ENCODE data around the gene CALML6.
A peak's percentile ranks its signal among the peaks of the same experiment; 100 is the strongest.

Gene CALML6

DNA sequence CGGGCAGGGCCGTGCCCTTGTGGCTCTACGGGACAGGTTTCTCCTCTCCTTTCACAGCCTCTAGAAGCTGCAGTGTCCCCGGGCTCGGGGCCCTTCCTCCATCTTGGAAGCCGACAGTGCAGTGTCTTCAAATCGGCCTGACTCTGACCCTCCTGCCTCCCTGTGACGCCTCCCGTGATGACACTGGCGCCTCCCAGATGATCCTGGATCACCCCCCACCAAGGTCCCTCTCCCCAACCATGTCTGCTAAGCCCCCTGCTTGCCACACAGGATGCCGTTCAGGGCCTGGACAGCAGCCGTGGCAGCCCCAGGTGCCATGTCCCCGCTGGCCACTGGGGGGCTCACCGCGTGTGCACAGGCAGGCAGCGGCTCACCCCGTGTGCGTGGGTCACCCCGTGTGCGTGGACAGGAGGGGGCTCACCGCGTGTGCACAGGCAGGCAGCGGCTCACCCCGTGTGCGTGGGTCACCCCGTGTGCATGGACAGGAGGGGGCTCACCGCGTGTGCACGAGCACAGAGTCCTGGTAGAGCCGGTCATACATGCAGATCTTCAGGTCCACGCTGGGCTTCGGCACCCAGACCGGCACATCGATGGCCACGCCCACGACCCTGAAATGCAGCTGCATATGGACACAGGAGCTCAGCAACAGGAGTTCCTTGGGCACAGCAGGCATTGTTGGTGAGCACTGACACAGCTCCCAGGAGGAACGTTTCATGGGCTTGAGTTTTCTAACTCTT is 28.9 kb downstream of the CALML6 start:
- DNase-seq (ENCODE audit: insufficient read length, low spot score) (peak; percentile 62), FAIRE-seq (no peak)
- TF ChIP-seq POLR2A (IDR thresholded peaks at IDR 0.05; ENCODE audit: low read depth, low read length), result no peak

DNA sequence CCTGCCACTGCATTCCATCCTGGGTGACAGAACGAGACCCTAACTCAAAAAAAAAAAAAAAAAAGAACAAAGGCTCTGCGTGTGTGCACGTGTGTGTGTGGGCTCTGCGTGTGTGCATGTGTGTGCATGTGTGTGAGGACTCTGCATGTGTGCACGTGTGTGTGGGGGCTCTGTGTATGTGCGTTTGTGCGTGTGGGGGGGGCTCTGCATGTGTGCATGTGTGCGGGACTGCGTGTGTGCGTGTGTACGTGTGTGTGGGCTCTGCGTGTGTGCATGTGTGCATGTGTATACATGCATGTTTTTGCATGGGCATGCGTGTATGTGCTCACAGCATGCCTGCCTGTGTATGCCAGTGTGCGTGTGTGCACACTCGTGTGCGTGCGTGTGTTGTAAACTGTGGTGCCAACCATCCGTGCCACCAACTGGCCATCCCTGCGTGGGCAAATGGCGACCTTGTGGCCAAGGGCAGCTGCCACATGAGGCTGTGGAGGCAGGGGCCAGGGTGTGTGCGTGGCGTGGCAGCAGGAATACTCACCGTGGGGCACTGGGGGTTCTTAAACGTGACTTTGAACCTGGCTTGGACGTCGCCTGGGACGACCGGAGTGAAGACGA is 30.8 kb downstream of the CALML6 start:
- FAIRE-seq, result no peak
- TF ChIP-seq POLR2A (IDR thresholded peaks at IDR 0.05; ENCODE audit: low read depth, low read length), result no peak
- no peak for DNase-seq (ENCODE audit: insufficient read length, low spot score)

DNA sequence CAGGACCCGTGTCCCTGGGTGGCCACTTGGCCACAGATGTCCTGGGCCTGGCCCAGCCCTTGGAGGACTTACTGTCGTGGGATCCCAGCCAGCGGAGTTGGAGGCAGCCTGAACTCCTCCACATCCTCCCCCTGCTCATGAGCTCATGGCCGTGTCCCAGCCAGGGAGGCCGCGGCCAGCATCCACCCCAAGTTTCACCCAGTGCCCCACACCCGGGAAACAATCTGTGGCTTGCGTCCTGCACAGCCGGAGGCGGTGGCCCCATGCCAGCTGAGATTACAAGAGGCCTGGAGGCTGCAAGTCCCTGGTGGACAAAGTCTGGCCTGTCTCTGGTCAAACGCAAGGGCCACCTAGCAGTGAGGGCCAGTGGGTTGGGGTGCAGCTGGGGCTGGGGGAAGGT is 31.5 kb downstream of the CALML6 start:
- no peak for DNase-seq (ENCODE audit: insufficient read length, low spot score)
- no peak for TF ChIP-seq POLR2A (IDR thresholded peaks at IDR 0.05; ENCODE audit: low read depth, low read length)
- no peak for FAIRE-seq

DNA sequence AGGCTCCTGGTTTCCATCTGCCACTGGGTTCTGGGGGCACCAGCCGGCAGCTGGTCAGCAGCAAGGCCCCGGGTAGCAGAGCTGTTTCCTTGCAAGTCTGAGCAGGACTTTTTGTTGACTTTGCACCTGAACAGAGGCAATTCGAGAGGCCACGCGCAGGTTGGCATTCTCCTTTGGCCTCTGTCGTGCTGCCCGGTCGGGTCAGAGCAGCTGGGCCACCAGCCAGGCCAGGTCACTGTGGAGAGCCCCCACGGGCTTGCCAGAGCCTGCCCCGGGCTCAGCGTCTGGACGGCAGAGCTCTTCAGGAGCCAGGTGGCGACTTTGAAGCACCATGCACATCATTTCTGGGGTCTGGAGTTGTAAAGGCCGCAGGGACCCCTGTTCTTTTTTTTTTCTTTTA is 32.4 kb downstream of the CALML6 start:
- DNase-seq (ENCODE audit: insufficient read length, low spot score) (no peak), FAIRE-seq (no peak)
- no peak for TF ChIP-seq POLR2A (IDR thresholded peaks at IDR 0.05; ENCODE audit: low read depth, low read length)

- FAIRE-seq, result no peak
- no peak for TF ChIP-seq POLR2A (IDR thresholded peaks at IDR 0.05; ENCODE audit: low read depth, low read length)
These were observed 33.7 kb downstream of the CALML6 start for GRCh38 chr1:1948783-1949182.

GRCh38 chr1:1950940-1951339 is 35.9 kb downstream of the CALML6 start:
- no peak for TF ChIP-seq POLR2A (IDR thresholded peaks at IDR 0.05; ENCODE audit: low read depth, low read length)
- no peak for DNase-seq (ENCODE audit: insufficient read length, low spot score)
- FAIRE-seq, result no peak

More at GRCh38 chr1:1948783-1949182, 33.7 kb downstream of the CALML6 start:
- no peak for DNase-seq (ENCODE audit: insufficient read length, low spot score)

- FAIRE-seq (no peak), DNase-seq (ENCODE audit: insufficient read length, low spot score) (no peak)
- TF ChIP-seq POLR2A (IDR thresholded peaks at IDR 0.05; ENCODE audit: low read depth, low read length), result no peak
These were observed 39.0 kb downstream of the CALML6 start for GRCh38 chr1:1954015-1954414.

GRCh38 chr1:1954831-1955441 is 39.9 kb downstream of the CALML6 start:
- FAIRE-seq (no peak), DNase-seq (ENCODE audit: insufficient read length, low spot score) (no peak)
- no peak for TF ChIP-seq POLR2A (IDR thresholded peaks at IDR 0.05; ENCODE audit: low read depth, low read length)

GRCh38 chr1:1955621-1956094 is 40.6 kb downstream of the CALML6 start:
- no peak for DNase-seq (ENCODE audit: insufficient read length, low spot score)
- FAIRE-seq, result no peak
- TF ChIP-seq POLR2A (IDR thresholded peaks at IDR 0.05; ENCODE audit: low read depth, low read length), result no peak

DNA sequence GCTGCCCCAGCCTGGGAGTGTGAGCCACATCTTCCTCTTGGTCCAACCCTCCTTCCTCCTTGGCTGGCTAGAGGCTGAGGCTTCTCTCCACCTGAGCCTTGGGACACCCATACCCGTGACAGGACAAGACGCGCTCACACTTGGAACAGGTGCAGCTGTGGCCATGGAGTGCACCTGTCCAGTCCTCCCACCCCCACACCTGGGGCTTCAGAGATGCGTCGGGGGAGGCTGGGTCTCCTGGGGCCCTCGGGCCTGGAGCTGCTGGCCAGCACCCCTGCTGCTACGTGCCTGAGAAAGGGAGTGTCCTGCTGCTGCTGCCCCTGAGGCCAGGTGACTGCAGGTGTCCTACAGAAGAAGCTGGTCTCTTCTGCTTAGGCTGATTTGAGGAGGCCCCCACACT is 41.0 kb downstream of the CALML6 start:
- DNase-seq (ENCODE audit: insufficient read length, low spot score), result no peak
- TF ChIP-seq POLR2A (IDR thresholded peaks at IDR 0.05; ENCODE audit: low read depth, low read length), result no peak
- FAIRE-seq, result no peak

DNA sequence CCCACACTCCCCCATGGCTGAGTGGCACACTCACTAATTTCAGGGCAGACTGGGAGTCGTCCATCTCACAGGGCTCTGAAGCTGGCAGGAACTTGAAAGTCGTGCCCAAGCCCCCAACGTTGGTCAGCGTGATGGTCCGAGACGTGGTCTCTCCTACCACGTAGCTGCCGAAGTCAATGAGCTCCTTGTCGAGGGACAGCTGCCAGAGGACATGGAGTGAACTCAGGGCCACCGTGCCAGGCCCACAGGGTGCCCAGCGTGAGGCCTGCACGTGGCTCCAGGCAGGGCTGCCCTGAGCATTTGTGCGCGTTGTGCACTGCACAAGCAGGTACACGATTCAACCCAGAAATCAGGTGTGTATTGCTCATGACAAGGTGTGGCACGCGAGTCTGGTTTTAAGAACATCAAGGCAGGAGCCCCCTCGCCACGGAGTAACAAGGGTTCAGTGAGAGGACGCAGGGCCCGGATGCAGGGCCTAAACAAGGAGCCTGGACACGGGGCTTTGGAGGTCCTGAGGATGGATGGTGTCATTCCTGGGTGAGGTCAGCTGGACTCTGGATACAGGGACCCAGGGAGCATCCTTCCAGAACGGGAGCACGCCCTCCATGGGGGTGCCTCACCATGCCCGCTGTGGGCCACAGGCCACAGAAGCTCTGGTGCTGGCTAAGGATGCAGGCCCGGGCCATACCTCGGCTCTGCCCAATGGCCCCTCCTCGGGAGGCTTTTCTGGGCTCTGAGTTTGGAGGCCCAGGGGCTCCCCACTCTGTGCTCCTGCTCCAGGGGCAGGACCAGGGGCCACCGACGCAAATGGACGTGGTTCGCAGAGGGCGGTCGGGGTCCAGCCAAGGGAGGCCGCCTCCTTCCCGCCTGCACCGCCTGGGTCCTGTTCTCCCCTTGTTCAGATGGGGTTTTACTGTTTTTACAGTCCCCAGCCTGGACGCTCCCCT is 41.8 kb downstream of the CALML6 start:
- no peak for FAIRE-seq
- no peak for DNase-seq (ENCODE audit: insufficient read length, low spot score)
- no peak for TF ChIP-seq POLR2A (IDR thresholded peaks at IDR 0.05; ENCODE audit: low read depth, low read length)

- DNase-seq (ENCODE audit: insufficient read length, low spot score), result no peak
- no peak for TF ChIP-seq POLR2A (IDR thresholded peaks at IDR 0.05; ENCODE audit: low read depth, low read length)
- no peak for FAIRE-seq
These were observed 42.5 kb downstream of the CALML6 start for GRCh38 chr1:1957533-1957961.

DNA sequence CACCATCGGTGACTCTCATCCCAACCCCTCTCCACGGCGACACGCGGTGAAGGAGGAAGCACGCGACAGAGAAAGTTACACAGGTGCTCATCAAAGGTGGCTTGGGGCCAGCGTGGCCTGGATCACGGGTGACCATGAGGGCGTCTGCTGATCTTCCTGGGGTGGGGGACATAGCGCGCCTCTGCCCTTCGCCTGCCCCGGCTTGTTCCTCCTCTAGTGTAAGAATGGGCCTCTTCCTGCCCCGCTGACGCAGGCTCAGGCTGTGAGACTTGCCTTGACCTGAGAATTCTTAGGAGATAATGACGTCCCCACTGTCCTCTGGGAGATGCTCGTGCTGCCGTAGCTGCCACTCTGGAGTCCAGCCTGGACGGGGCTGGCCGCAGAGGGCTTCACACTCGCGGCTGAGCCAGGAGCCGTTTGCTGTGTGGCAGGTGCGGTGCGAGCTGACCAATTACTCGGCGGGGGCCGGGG is 43.0 kb downstream of the CALML6 start:
- TF ChIP-seq POLR2A (IDR thresholded peaks at IDR 0.05; ENCODE audit: low read depth, low read length), result no peak
- DNase-seq (ENCODE audit: insufficient read length, low spot score) (no peak), FAIRE-seq (no peak)

- DNase-seq (ENCODE audit: insufficient read length, low spot score) (no peak), FAIRE-seq (no peak)
- TF ChIP-seq POLR2A (IDR thresholded peaks at IDR 0.05; ENCODE audit: low read depth, low read length), result no peak
These were observed 44.4 kb downstream of the CALML6 start for GRCh38 chr1:1959459-1959839.

Data from H54 (cell line).